ENCODE measurements around the gene TRIM49D2.
"Not testable (repeated sequence)": the region's sequence is repeated elsewhere in the genome, so short reads cannot be mapped to it uniquely, and the experiment has no call there.

Gene TRIM49D2
- total RNA-seq = 0 reads per million in 2 donors

GRCh38 chr11:89923764-89924163 is at the start of gene TRIM49D2:
Gene TRIM49D2, plus strand, starts transcription at chr11:89924064. Its CDS starts 2,698 bp downstream, at chr11:89926762.
- DNase-seq = not testable (repeated sequence)

- not testable (repeated sequence) for DNase-seq
These were observed 46.4 kb upstream of the TRIM49D2 start for GRCh38 chr11:89877511-89877910.

- DNase-seq = not testable (repeated sequence)
These were observed 30.6 kb upstream of the TRIM49D2 start for GRCh38 chr11:89893245-89893644.

GRCh38 chr11:89900809-89901208 is 23.1 kb upstream of the TRIM49D2 start:
- DNase-seq = not testable (repeated sequence)

- no peak for DNase-seq
These were observed 1.6 kb upstream of the TRIM49D2 start, which contains the start of gene TRIM49D1 for GRCh38 chr11:89922195-89922660. Gene TRIM49D1, minus strand, starts transcription at chr11:89922245. Its CDS starts 4,535 bp downstream, at chr11:89917710.

GRCh38 chr11:89960833-89961232 is 37.0 kb downstream of the TRIM49D2 start:
- DNase-seq = not testable (repeated sequence)

- not testable (repeated sequence) for DNase-seq
These were observed 41.9 kb downstream of the TRIM49D2 start, which contains the start of gene TRIM64 for GRCh38 chr11:89965737-89966136. Gene TRIM64, plus strand, starts transcription at chr11:89966037. Its CDS starts 2,467 bp downstream, at chr11:89968504.
